GM12878 (cell line): ENCODE results near the gene ETNK2. TPM values are rescaled to one million over a fixed set of nuclear protein-coding genes. Genes with fewer than 3 reads are reported as not detected.

ENCODE experiments used
- ATF3 ChIP-seq: IDR thresholded peaks from 2 replicates; pipeline ENCODE4 v1.6.1; 2011; ENCODE audit warnings: low read depth, mild to moderate bottlenecking, low read length, moderate library complexity, borderline replicate concordance; ENCODE audit errors: extremely low read depth
- BCL11A ChIP-seq: IDR thresholded peaks from 2 replicates; pipeline ENCODE4 v1.6.1; 2011; ENCODE audit warnings: low read depth, low read length
- CBFB ChIP-seq: IDR thresholded peaks from 2 replicates; pipeline ENCODE4 v1.6.1; 2016; ENCODE audit warnings: antibody characterized with exemption, low read depth
- CTCF ChIP-seq, 3 experiments: IDR thresholded peaks in 2 of 3; conservative IDR thresholded peaks in 1 of 3; 2 replicates each; pipeline ENCODE4 v1.5.1; 2011; ENCODE audit warnings: low read depth in 3 of 3, low read length in 3 of 3, mild to moderate bottlenecking in 3 of 3, control low read depth in 2 of 3, moderate library complexity in 2 of 3, inconsistent platforms in 1 of 3, mixed read lengths in 1 of 3; ENCODE audit not compliant: control insufficient read depth in 2 of 3, insufficient read depth in 1 of 3; ENCODE audit errors: extremely low read depth in 1 of 3
- DPF2 ChIP-seq: fragments of 450-650 bp; IDR thresholded peaks from 2 replicates; pipeline ENCODE4 v1.6.1; 2017; ENCODE audit warnings: mild to moderate bottlenecking
- GABPA ChIP-seq: IDR thresholded peaks from 2 replicates; pipeline ENCODE4 v1.6.1; 2014; ENCODE audit warnings: antibody characterized with exemption, low read depth, mild to moderate bottlenecking, inconsistent platforms
- KLF5 ChIP-seq: fragments of 450-650 bp; IDR thresholded peaks from 2 replicates; pipeline ENCODE4 v1.6.1; 2014; ENCODE audit warnings: mild to moderate bottlenecking; ENCODE audit not compliant: partially characterized antibody
- MLLT1 ChIP-seq: fragments of 450-650 bp; IDR thresholded peaks from 2 replicates; pipeline ENCODE4 v1.6.1; 2016; ENCODE audit warnings: mild to moderate bottlenecking
- NBN ChIP-seq: fragments of 450-650 bp; IDR thresholded peaks from 2 replicates; pipeline ENCODE4 v1.6.1; 2016
- PAX8 ChIP-seq: fragments of 450-650 bp; IDR thresholded peaks from 2 replicates; pipeline ENCODE4 v1.6.1; 2017; ENCODE audit warnings: mild to moderate bottlenecking, moderate library complexity
- PKNOX1 ChIP-seq: fragments of 450-650 bp; IDR thresholded peaks from 2 replicates; pipeline ENCODE4 v1.6.1; 2016; ENCODE audit warnings: mild to moderate bottlenecking
- RFX5 ChIP-seq: IDR thresholded peaks from 2 replicates; pipeline ENCODE4 v1.6.1; 2011; ENCODE audit warnings: low read depth, low read length, improper control_type of control experiment
- ZBTB33 ChIP-seq: fragments of 450-650 bp; IDR thresholded peaks from 2 replicates; pipeline ENCODE4 v1.6.1; 2017; ENCODE audit warnings: mild to moderate bottlenecking
- polyA plus RNA-seq, 11 experiments: library from polyadenylated mRNA; depleted of rRNA in 4 of 11; unstranded in 6 of 11; stranded (reverse) in 5 of 11; fragments of >200 nt; fragmentation: Nextera tagmentation in 4 of 11; fragmentation: Illumina TruSeq in 1 of 11; extraction: Ambion mirVana in 4 of 11; extraction: Trizol in 1 of 11; gene quantifications; 1 replicate in 1 of 11; 2 replicates in 10 of 11; pipeline versions ENCODE4 v1.2.1 to v1.2.3, GENCODE V29; 2011 to 2016; ENCODE audit warnings: inconsistent platforms in 2 of 11, missing spikeins in 2 of 11, low read depth in 1 of 11
- total RNA-seq, 4 experiments: library from RNA; depleted of rRNA in 3 of 4; stranded (reverse); fragments of >200 nt in 3 of 4; fragmentation: Illumina TruSeq in 1 of 4; extraction: Trizol in 1 of 4; gene quantifications; 2 replicates each; pipeline versions ENCODE4 v1.2.1 to v1.2.3, GENCODE V29; 2013 to 2021

Gene ETNK2
- total and polyA plus RNA-seq, 10 of the 15 experiments (the other 5 are each of a cell fraction or from before 2014, with no cell fraction given): 0.14 TPM; not detected in 9

GRCh38 chr1:204127597-204128242 lies 24.1 kb downstream of the ETNK2 start (continued):
- TF ChIP-seq CTCF (IDR thresholded peaks at IDR 0.05 in 2 of 3, conservative IDR thresholded peaks at IDR 0.05 in 1 of 3; ENCODE audit: control insufficient read depth in 2 of 3, extremely low read depth in 1 of 3, insufficient read depth in 1 of 3, low read depth in 3 of 3, low read length in 3 of 3) (peak; percentile 47 to 70 (median 55)), DPF2 (no peak), KLF5 (no peak), ATF3 (no peak), GABPA (no peak), RFX5 (no peak), BCL11A (no peak), CBFB (no peak), ZBTB33 (no peak), PAX8 (no peak), NBN (no peak), MLLT1 (no peak), PKNOX1 (peak; percentile 46)
- TF ChIP-seq, all 136 proteins: peak for 5
